HG03571 (cell line): ENCODE data around the gene DLGAP3.

ENCODE experiments used
- ATAC-seq: cut with Tn5 transposase; IDR thresholded peaks from one replicate; pipeline ENCODE4 v1.9.1; 2021; ENCODE audit not compliant: unreplicated experiment

DLGAP3 gene

DNA sequence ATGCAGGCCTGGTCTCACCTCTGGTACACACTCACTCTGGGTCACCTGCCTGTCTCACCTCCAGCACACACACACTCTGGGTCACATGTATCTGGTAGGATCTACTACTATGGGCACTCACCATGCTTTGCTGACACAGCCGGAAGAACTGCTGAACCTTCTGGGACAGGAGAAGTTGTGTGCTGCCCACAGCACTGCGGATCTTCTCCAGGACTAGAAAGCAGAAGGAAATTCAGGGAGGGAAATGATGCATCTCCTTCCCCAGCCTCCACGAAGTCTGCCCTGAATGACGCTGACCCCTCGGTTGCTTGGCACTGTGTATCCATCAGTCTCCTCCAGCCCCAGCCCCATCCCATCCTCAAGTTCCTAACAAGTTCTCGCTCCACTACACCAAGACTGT is 62.0 kb downstream of the DLGAP3 start:
- no peak for ATAC-seq

DNA sequence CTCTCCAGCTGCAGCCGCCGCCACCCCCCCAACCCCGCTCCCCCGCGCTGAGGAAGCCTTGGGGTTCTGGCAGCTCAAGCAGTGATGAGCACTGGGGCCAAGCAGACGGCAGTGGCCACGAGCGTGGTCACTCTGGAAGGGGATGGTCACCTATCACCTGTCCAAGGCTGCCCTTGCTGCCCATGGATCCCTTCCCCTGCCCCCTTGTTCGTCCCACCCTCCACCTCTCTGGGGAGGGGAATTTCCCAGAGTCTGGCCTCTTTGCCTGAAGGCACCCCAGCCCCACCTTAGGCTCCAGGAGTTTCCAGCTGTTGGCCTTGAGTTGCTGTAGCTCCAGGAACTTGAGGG is 62.7 kb downstream of the DLGAP3 start:
- no peak for ATAC-seq

DNA sequence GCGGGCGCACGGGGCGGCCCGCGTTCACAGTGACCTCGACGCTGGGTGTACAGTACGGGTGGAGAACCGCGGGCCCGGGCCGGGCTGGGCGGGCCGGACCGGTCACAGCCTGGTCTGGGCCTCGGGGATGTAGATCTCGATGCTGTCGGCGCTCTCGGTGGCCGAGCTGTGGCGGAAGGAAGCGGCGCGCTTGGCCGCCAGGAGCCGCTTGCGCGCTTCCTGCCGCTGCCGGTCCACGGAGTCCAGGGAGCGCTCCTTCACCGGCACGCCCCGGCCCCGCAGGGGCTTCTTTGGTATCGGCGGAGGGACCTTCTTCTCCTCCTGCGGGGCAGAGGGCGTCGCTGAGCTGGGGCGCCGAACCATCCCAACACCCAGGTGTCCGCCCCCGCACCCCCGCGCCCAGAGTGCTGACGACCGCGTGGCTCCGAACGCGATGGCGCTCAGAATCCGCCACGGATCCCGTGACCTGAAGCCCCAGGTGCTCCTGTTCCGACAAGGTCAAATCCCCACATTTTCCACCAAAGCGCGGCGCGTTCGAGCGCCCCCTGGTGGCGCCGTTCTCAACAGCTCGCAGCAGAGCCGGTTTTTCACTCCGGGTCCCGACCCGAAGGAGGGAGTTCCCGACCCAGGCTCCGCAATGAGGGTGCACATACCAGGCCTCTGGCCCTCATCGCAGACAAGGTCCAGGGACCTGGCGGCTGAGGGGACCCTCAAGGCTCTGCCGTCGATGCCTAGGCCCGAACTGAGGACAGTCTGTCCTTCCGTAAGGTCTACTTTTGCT is 63.3 kb downstream of the DLGAP3 start:
- ATAC-seq = peak; percentile 61

DNA sequence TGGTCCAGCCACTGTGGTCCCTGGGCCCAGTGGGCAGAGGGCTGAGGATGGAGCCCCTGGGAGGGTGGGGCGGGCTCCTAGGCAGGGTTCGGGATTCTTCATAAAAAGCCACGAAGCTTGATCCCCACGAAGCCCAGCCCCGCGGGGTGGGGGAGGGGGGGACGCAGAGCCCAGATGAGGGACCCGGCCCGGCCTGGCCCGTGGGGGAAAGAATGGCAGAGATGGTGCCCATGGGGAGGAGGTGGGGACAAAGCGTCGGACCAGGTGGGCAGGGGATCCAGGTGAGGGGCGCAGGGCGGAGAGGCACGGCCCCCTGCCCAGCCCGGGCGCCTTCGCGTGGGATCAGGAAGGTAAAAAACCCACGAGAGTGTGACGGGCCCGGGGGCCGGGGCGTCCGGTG is 63.9 kb downstream of the DLGAP3 start:
- no peak for ATAC-seq

DNA sequence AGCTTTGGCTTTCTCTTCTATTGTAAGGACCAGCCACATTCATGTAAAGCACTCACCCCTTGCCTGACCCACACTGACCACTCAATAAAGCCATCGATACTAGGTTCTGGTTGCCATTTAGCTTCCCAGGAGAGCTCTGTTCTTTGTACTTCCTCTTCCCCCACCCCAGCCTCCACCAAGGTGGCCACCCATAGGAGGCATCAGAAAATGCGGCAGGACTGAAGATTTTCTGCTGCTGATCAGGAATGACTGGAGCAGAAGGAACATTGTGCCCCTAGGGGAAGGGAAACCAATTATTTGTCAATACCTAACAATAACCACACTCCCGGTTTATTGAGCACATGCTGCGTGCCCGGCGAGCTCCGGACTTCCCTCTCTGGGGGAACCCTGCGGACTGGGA is 64.7 kb downstream of the DLGAP3 start:
- ATAC-seq = no peak

DNA sequence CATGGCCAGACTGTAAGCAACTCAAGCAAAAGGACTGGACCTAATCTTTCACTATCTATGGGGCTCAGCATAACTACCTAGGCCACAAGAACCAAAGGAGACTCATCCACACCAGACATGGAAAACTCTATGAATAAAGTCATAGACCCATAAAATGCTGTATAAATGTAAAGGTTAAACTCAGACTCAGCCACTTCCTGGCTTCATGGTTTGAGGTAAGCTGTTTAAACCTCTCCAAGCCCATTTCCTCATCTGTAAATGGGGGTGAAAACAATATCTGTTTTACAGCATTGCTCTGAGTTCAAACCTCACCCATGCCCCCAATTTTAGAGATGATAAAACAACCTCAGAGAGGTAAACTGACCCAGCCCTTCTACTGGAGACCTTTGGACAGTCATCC is 65.9 kb downstream of the DLGAP3 start:
- no peak for ATAC-seq

DNA sequence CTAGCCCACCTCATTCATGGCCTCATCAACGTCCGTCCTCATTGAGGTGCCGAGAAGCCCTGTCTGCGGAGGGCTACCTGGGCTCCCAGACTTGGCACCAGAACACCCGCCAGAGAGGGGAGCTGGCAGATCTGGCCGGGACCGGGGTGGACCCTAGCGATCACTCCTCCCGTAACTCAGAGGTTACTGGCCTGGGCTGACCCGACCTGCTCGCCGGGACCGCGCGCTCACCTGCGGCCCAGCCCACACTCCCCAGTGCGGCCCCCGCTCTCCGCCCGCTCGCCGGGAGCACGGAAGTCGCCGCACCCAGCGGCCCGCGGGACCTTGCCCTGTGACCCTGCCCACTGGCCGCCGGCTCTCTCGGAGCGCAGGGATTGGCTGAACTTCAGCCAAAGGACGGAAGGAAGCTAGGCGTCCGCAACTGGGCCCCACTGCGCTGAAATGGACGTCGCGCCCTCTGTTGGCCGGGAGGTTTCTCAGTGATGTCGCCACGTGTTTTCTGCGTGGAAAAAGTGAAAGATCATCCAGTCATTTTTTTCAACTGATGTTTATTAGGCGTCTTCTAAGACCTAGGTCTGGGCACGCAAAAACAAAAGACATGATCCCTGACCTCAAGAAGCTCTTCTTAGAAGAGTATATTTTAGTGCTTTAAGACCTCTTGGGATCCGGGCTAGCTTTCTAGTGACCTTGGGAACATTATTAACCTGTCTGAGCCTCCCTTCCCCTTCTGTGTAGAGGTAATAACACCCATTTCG is 69.8 kb downstream of the DLGAP3 start, which contains the start of gene SMIM12:
Gene SMIM12, minus strand, starts transcription at position 304 of the 755 bp plus-strand sequence. CDS start 3,772 bp downstream, outside the sequence.
- peak; percentile 94 for ATAC-seq

DNA sequence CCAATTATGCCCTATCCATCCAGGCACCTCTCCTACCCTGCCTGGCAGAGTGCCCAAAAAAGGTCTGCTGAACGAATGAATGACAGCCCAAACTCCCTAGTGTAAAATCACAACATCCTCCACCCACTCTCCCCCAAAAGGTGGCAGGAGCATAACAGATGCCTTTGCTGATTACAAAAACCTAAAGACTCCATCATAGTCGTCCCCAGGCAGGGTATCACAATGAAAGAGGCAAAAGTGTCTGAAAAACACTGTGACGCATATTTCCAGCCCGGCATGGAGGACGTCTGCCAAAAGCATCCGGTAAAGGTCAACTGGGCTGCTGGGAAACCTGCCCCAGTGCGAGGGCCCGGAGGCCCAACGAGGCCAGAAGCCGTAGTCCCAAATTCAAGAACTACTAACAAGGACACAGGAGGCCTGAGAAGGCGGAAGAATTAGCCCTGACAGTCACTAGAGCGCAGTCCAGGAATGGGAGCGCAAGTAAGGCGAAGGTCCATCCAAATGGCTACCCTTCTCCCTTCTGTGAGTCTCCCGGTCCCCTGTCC is 70.5 kb downstream of the DLGAP3 start:
- no peak for ATAC-seq

DNA sequence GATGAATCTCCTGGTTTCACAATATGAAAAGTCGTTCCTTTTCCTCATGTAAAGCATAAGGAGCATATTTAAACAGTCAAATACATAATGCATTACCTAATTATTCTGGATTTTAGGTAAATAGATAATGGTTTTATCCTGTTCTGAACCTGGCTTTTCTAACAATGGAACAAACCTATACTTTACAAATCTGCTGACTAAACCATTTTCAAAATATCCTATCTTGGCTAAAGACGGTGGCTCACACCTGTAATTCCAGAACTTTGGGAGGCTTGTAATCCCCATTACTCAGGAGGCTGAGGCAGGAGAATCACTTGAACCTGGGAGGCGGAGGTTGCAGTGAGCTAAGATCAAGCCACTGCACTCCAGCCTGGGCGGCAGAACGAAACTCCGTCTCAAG is 72.8 kb downstream of the DLGAP3 start:
- no peak for ATAC-seq

DNA sequence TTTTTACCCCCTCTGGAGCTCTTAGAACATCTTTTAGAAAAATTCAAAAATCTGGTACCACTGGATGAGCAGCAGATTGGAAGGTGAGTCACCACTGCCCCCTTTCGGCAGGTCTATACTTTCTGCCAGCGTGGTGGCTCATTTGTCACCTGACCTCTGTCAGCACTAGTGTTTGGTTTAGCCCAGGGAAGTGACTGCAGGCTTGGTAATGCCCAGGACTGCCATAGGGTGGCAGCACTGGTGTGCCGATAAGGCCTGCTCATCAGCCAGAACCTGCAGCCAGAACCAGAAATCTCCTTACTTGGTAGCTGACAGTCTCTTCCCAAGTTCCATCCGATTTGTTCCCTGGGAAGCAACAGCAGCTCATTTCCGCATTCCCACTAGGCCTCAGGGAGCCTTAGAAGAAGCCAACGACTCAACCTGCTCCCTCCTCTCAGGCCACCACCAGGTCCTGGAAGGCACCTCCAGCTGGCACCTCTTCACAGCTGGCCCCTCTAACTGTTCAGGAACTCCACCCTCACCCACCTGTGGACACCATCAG is 76.7 kb downstream of the DLGAP3 start:
- ATAC-seq = peak; percentile 93

DNA sequence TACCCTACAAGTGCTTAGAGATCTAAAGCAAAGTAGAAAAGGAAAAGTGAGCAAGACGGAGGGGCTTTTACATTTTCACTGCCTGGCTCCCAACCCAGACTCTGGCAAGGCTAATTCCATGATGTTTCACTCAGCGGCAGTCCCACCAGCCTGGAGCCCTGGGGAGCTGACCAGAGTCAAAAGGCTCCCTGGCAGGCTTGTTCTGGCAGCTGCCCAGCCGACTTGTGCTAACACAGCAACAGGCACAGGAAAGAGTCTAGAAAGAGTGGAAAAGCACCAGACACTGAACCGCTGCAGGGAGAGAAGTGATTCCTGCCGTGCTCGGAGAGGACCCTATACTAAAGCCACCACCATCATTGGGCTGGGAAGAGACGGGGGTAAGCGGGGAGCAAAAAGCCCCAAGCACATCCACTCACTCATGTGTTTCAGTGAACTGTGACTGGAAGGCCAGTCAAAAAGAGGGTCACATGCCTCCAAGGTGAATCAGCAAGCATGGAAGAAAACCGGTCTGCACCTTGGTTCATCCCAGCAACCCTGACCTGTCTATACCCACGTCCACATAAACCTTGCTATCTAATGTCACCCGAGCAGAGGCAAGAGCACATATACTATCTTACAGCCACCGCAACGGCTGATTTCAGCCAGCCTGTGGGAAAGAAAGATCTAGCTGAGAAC is 77.9 kb downstream of the DLGAP3 start:
- no peak for ATAC-seq

DNA sequence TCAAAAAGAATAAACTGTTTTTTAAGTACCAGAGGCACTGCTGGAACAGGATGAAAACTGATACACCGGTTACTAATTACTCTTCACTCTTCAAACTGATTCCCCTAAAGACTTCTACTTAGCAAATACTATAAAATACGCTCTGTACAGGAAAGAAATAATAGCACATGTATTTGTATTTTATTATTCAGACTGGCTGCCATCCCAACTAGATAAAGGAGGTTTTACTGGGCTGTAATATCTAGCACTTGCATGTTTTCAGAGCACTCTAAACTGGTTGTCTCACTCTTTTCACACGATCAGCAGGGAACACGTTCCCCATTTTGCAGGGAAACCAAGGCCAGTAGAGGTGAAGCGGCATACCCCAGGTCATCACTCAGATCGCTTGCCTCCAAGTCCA is 79.1 kb downstream of the DLGAP3 start:
- ATAC-seq = no peak

DNA sequence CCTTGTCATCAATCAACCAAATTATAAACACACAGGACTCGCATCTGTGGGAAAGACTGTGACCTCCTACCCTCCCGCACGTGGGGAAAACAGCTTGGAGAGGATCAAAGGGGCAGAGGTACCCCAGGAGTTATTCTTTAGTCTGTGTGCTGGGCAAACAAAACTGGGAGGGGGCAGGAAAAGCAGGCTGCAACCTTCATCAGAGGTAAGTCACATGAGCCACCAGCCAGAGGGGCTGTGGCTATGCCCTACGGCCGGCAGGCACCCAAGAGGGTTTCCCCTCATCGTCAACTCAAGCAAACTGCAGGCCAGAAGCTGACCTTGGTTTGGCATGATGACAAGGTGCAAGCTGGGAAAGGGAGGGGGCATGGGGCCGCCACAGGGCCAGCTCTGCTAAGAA is 82.4 kb downstream of the DLGAP3 start:
- no peak for ATAC-seq

DNA sequence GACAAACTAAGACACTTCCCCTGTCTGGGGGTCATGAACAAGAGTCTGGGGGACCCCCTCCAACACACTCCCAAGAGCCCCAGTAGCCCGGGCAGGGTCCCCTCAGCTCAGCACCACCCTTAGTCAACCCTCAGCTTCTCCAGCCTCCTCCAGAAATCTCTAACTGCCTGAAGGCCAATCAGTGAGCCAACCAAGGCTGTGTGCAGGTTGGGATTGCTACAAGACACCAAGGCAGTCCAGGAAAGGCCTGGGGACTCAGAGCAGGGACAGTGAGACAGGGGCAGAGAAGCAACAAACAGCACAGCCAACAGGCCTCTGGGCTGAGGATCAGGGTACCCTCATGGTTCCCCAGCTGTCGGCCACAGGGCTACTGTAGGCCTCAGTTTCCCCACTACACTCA is 83.2 kb downstream of the DLGAP3 start:
- no peak for ATAC-seq

DNA sequence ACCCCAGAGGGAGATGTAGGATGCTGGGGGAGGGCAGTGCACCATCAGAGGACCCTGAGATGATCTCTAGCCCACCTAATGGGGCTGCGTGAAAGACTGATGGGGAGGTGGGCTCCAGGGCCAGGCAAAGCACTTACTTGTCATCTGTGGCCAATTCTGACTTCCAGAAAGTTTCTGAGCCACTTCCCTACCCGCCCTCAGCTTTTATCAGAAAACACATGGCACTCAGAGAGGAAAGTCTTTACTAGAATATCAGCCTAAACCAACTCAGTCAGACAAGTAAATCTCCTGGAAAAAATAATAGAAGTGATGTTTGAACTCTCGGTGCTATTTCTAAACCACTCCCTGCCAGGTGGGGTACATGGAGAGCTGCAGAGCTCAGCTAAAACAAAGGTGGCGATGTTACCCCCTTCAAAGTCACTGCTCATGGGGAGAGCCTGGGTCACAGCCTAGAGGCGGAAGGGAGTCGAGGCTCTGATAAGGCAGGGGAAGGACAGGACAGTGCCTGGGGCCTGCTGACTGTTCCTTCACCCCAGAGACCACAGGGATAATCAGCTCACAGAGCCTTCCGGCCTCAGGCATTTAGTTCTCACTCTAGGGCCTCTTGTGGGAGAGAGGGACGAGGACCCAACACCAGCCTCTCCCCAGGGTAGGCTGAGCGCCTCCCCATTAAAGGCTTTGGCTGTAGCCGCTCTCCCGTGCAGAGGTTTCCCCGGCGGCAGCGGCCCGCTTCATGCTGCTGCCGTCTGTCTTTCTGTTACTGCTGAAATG is 84.1 kb downstream of the DLGAP3 start:
- no peak for ATAC-seq

DNA sequence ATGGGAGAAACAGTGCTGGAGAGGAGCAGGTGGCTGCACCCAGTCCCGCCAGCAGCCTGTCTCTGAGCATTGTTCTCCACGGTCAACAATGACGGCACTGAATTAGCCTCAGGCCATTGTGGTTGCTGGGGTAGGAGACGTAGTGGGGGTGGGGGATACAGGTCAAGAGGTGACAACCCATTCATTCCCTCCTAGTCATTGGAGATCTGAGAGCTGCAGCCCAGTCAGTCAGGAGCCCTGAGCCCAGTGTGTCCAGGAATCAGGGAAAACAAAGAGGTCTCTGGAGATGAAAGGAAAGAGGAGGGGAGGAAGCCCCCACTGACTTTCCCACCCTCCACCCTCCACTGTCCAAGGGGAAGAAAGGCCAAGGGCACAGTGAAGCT is 85.2 kb downstream of the DLGAP3 start:
- ATAC-seq = no peak

DNA sequence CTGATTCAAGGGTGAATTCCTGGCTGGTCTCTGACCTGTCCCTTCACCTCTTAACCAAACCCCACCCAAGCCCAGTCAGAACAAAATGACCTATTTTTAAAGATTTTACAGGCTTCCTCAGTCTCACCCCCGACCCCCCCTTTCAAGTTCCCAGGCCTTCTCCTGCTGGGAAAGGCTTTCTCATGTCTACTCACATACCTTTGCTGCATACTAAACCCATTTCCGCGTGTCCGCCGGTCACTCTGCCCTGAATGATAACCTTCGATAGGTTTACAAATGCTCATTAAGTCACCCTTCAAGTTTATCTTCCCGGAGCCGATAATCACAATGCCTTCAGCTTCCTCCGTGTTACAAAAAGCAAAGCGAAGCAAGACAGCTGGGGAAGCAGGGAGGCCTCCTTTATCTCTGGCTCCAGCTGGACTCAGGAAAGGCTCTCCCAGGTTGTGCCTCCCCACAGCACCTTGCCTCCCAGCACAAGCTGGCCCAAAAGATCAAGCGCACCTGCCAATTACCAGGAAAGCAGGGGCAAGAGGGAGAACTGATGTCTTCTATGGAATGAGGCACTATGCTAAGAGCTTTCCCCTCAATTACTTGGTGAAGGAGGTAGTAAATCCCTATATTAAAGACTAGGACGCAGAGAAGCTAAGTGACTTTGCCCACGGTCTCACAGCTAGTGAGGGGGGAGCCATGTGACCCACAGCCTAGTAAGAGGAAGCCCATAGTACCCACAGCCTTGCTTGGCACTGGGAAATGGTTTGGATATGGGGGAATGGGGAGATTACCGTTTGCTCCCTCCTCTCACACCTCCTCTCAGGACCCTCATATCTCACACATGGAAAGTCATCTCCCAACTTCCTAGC is 85.8 kb downstream of the DLGAP3 start:
- no peak for ATAC-seq

DNA sequence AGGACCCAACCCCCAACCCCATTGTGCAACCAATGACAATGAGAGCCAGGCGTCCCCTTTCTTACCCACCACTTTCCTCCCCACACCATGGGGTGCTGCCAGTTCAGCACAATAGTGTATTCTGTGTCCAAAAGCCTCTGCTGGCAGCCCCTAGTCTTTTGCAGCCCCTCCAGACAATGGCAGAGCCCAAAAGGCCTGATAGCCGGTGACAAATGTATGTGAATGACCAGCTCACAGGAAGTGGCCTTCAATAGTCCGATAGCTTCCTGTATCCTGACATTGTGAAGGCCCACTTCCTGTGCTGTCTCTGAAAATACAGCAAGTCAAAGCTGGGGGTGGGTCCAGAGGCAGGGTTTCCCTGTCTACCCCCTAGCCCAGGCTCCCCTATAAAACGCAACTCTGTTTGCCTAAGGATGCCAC is 86.5 kb downstream of the DLGAP3 start:
- no peak for ATAC-seq

DNA sequence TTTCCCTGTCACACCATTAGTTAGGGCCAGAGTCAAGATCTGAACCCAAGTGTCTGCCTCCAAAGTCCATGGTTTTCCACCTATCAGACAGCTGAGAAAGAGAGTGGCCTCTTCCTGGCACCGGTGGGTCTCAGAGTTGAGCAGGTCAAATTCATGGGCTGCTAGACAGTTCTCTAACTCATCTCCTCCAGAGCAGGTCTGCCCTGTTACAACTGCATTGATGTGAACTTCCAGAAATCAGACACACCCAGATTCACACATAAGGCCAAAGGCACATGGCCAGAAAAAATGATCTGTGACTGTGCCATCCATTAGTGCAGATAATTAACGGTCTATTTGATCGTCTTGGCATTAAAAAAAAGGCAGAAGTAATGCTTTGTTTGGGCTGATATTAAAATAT is 87.4 kb downstream of the DLGAP3 start:
- ATAC-seq = no peak

DNA sequence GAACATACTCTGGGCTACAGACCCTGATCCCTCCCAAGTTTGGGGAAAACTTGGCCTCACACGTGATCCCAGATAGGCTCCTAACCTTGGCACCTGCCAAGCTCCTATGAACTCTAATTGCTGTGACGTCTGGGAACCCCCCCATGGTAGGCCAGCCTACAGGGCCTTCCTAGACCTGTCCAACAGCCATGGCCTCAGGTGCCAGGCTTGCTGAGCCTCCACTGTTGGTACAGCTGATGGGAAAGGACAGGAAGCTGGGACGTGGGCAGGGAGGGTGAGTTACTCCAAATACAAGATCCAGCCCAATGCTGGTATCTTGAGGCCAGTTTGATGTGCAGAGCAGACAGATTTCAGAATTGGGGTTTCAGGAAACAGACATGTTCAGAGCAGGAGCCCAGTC is 89.0 kb downstream of the DLGAP3 start:
- ATAC-seq = no peak
